ENCODE results near the gene TPCN2.

The TPCN2 gene

GRCh38 chr11:69033431-69033830 lies 15.3 kb upstream of the TPCN2 start:
- no peak overlapping the region for H3K4me3 ChIP-seq (ENCODE audit: low read length)
- DNase-seq (ENCODE audit: low read depth) = no peak
- TF ChIP-seq CTCF (conservative IDR thresholded peaks at IDR 0.05; ENCODE audit: low read length) = no peak

- no peak overlapping the region for H3K4me3 ChIP-seq (ENCODE audit: low read length)
- DNase-seq (ENCODE audit: low read depth) = no peak
- no peak for TF ChIP-seq CTCF (conservative IDR thresholded peaks at IDR 0.05; ENCODE audit: low read length)
These were observed 14.4 kb upstream of the TPCN2 start for GRCh38 chr11:69034123-69034867.

GRCh38 chr11:69035150-69035945 lies 13.4 kb upstream of the TPCN2 start:
- DNase-seq (ENCODE audit: low read depth) = no peak
- no peak for TF ChIP-seq CTCF (conservative IDR thresholded peaks at IDR 0.05; ENCODE audit: low read length)
- H3K4me3 ChIP-seq (ENCODE audit: low read length) = no peak overlapping the region

- no peak for TF ChIP-seq CTCF (conservative IDR thresholded peaks at IDR 0.05; ENCODE audit: low read length)
These were observed 12.8 kb upstream of the TPCN2 start for GRCh38 chr11:69035946-69036340.

GRCh38 chr11:69037074-69037473 lies 11.7 kb upstream of the TPCN2 start:
- DNase-seq (ENCODE audit: low read depth) = no peak
- H3K4me3 ChIP-seq (ENCODE audit: low read length) = no peak overlapping the region
- TF ChIP-seq CTCF (conservative IDR thresholded peaks at IDR 0.05; ENCODE audit: low read length) = no peak

More at GRCh38 chr11:69035946-69036340, 12.8 kb upstream of the TPCN2 start:
- DNase-seq (ENCODE audit: low read depth) = peak; percentile 64
- no peak overlapping the region for H3K4me3 ChIP-seq (ENCODE audit: low read length)

GRCh38 chr11:69037544-69037943 lies 11.2 kb upstream of the TPCN2 start:
- H3K4me3 ChIP-seq (ENCODE audit: low read length) = no peak overlapping the region
- no peak for TF ChIP-seq CTCF (conservative IDR thresholded peaks at IDR 0.05; ENCODE audit: low read length)
- no peak for DNase-seq (ENCODE audit: low read depth)

- H3K4me3 ChIP-seq (ENCODE audit: low read length) = no peak overlapping the region
- DNase-seq (ENCODE audit: low read depth) = peak; percentile 71
- TF ChIP-seq CTCF (conservative IDR thresholded peaks at IDR 0.05; ENCODE audit: low read length) = no peak
These were observed 9.2 kb upstream of the TPCN2 start for GRCh38 chr11:69039501-69039900.
